ENCODE results near the gene PLXDC1. TPM values are rescaled to one million over a fixed set of nuclear protein-coding genes. Genes with fewer than 3 reads are reported as not detected.
"Not testable (repeated sequence)": the region's sequence is repeated elsewhere in the genome, so short reads cannot be mapped to it uniquely, and the experiment has no call there.

Gene PLXDC1
- total and polyA plus RNA-seq, 12 donors, result 7.3 to 21.3 (median 11.2) TPM

GRCh38 chr17:39170558-39170957 is 19.1 kb upstream of the PLXDC1 start:
- no peak for DNase-seq
- no peak for TF ChIP-seq CTCF (IDR thresholded peaks at IDR 0.05)

GRCh38 chr17:39170109-39170508 is 18.7 kb upstream of the PLXDC1 start:
- H3K27ac ChIP-seq, result no peak overlapping the region
- no peak for ATAC-seq
- DNase-seq, result no peak
- H3K4me1 ChIP-seq, result peaks cover 3 to 39% (median 28%) of the 10 kb centered on the region in 9 donors
- H3K4me3 ChIP-seq, result no peak overlapping the region
- TF ChIP-seq CTCF (IDR thresholded peaks at IDR 0.05), result no peak
- H3K27me3 ChIP-seq, result peaks cover 0 to 8% (median 0%) of the 10 kb centered on the region in 7 donors
- 77 to 80% methylated on average over 4 of the region's 4 CpGs for WGBS, 2 donors
- peaks cover 0 to 4% (median 0%) of the 10 kb centered on the region in 11 donors for H3K9me3 ChIP-seq
- peaks cover 0 to under 1% (median 0%) of the 10 kb centered on the region in 9 donors for H3K36me3 ChIP-seq
- intact Hi-C loops (cut with DNase I), result loop anchor here in 2 of 10 donors (5.0 kb wide), 1 partner anchor 188 kb away; no protein-coding TSS in a partner anchor

More at GRCh38 chr17:39170558-39170957, 19.1 kb upstream of the PLXDC1 start:
- Histone ChIP-seq H3K27me3 (peaks cover 0 to 5% (median 0%) of the 10 kb centered on the region in 7 donors), H3K9me3 (peaks cover 0 to 4% (median 0%) of the 10 kb centered on the region in 11 donors), H3K4me1 (peaks cover 3 to 36% (median 23%) of the 10 kb centered on the region in 9 donors), H3K36me3 (peaks cover 0 to 5% (median 0%) of the 10 kb centered on the region in 9 donors), H3K4me3 (no peak overlapping the region), H3K27ac (no peak overlapping the region)
- WGBS, 2 donors, result 75 to 88% methylated on average over 6 of the region's 6 CpGs
- no peak for ATAC-seq
- intact Hi-C loops (cut with DNase I), result loop anchor here in 2 of 10 donors (5.0 kb wide), 1 partner anchor 188 kb away; no protein-coding TSS in a partner anchor

GRCh38 chr17:39169518-39169917 is 18.1 kb upstream of the PLXDC1 start:
- DNase-seq (no peak), ATAC-seq (no peak)
- no peak overlapping the region for H3K4me3 ChIP-seq
- 83 to 86% methylated on average over 3 of the region's 3 CpGs for WGBS, 2 donors
- peaks cover 0 to 39% (median 30%) of the 10 kb centered on the region in 9 donors for H3K4me1 ChIP-seq
- intact Hi-C loops (cut with DNase I), result loop anchor here in 4 of 10 donors (10.0 kb wide), 2 partner anchors 65 to 75 kb away; no protein-coding TSS in a partner anchor
- H3K9me3 ChIP-seq, result peaks cover 0 to 4% (median 0%) of the 10 kb centered on the region in 11 donors
- H3K36me3 ChIP-seq, result no peaks in the 10 kb centered on the region
- TF ChIP-seq CTCF (IDR thresholded peaks at IDR 0.05), result no peak
- no peak overlapping the region for H3K27ac ChIP-seq
- peaks cover 0 to 8% (median 0%) of the 10 kb centered on the region in 7 donors for H3K27me3 ChIP-seq

GRCh38 chr17:39169101-39169500 is 17.7 kb upstream of the PLXDC1 start:
- Histone ChIP-seq H3K27ac (no peak overlapping the region), H3K9me3 (peaks cover 0 to 4% (median 0%) of the 10 kb centered on the region in 11 donors), H3K36me3 (no peaks in the 10 kb centered on the region), H3K27me3 (peaks cover 0 to 8% (median 0%) of the 10 kb centered on the region in 7 donors), H3K4me1 (peaks cover 0 to 42% (median 34%) of the 10 kb centered on the region in 9 donors), H3K4me3 (no peak overlapping the region)
- WGBS, 2 donors, result 89 to 92% methylated on average over 14 of the region's 14 CpGs
- no peak for TF ChIP-seq CTCF (IDR thresholded peaks at IDR 0.05)
- intact Hi-C loops (cut with DNase I), result loop anchor here in 4 of 10 donors (10.0 kb wide), 2 partner anchors 66 to 76 kb away; no protein-coding TSS in a partner anchor
- ATAC-seq, result no peak
- DNase-seq, result no peak

- intact Hi-C loops (cut with DNase I), result loop anchor here in 4 of 10 donors (10.0 kb wide), 2 partner anchors 66 to 76 kb away; no protein-coding TSS in a partner anchor
- not testable (repeated sequence) for H3K36me3 ChIP-seq, DNase-seq, ATAC-seq, H3K9me3 ChIP-seq, H3K4me3 ChIP-seq, H3K27ac ChIP-seq, H3K27me3 ChIP-seq
- 95% methylated on average over 10 of the region's 10 CpGs for WGBS, 2 donors
- peaks cover 0 to 46% (median 38%) of the 10 kb centered on the region in 9 donors for H3K4me1 ChIP-seq
Measured at GRCh38 chr17:39168503-39168902, 17.1 kb upstream of the PLXDC1 start.
